Measurements from ENCODE around the gene MYRIP. TPM values are rescaled to one million over a fixed set of nuclear protein-coding genes. Genes with fewer than 3 reads are reported as not detected.

Gene MYRIP
- polyA plus RNA-seq, 1 experiment, result not detected

DNA sequence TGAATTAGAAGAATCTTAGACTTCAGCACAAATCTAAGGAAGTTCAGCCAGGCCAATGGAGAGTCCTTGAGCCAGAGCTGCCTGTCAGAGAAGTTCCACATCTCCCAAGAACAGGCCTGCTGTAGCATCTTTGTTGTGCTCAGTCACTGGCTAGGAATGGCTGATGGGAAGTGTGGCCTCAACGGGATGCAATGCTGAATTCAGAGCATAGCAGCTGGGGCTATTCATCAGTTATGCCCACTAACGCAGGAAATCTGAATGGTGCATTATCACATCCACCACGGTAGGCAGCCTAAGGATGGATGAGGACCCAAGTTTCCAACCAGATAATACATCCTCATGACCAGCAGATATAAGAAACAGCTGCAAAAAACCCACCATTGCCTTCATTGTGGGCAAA is 496.9 kb downstream of the MYRIP start:
- CTCF ChIA-PET, result interaction anchor here (1.3 to 4.4 kb wide), 5 partner anchors 12 to 859 kb away, joined by 5 to 67 read pairs (median 6); no protein-coding TSS in a partner anchor
- H3K4me3 ChIP-seq (ENCODE audit: low read depth, low read length), result no peak overlapping the region
- no peaks in the 10 kb centered on the region; the same call in 1 of the 2 replicates for H3K9me3 ChIP-seq (ENCODE audit: control insufficient read depth, insufficient read depth, low read length)
- H3K27me3 ChIP-seq (ENCODE audit: control insufficient read depth, insufficient read depth, low read length), result no peaks in the 10 kb centered on the region
- H3K27ac ChIP-seq (ENCODE audit: low read depth, low read length), result no peak overlapping the region
- TF ChIP-seq, protein P1, sequence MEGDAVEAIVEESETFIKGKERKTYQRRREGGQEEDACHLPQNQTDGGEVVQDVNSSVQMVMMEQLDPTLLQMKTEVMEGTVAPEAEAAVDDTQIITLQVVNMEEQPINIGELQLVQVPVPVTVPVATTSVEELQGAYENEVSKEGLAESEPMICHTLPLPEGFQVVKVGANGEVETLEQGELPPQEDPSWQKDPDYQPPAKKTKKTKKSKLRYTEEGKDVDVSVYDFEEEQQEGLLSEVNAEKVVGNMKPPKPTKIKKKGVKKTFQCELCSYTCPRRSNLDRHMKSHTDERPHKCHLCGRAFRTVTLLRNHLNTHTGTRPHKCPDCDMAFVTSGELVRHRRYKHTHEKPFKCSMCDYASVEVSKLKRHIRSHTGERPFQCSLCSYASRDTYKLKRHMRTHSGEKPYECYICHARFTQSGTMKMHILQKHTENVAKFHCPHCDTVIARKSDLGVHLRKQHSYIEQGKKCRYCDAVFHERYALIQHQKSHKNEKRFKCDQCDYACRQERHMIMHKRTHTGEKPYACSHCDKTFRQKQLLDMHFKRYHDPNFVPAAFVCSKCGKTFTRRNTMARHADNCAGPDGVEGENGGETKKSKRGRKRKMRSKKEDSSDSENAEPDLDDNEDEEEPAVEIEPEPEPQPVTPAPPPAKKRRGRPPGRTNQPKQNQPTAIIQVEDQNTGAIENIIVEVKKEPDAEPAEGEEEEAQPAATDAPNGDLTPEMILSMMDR (IDR thresholded peaks at IDR 0.05; ENCODE audit: low read depth, low read length), result no peak
- no peak for DNase-seq (ENCODE audit: low read depth, low spot score)
- POLR2A ChIA-PET, result no interaction called here

DNA sequence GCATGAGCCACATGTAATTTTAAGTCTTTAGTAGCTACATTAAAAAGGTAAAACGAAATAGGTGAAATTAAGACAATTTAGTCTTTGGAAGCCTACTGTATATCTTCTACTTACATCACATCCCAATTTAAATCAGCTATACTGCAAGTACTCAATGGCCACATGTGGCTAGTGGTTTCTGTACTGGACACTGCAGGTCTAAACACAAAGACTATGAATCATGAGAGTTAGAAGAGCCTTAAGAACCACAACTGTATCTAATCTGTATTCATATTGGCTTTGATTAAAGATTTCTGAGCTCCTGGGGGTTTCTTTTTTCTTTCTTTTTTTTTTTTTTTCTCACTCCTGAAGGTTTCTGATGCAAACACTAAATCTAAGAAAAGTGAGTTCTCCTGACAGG is 497.8 kb downstream of the MYRIP start:
- TF ChIP-seq, protein P1 (IDR thresholded peaks at IDR 0.05; ENCODE audit: low read depth, low read length), result no peak
- no peak overlapping the region for H3K4me3 ChIP-seq (ENCODE audit: low read depth, low read length)
- H3K27me3 ChIP-seq (ENCODE audit: control insufficient read depth, insufficient read depth, low read length), result no peaks in the 10 kb centered on the region
- CTCF ChIA-PET, result interaction anchor here (1.2 to 4.4 kb wide), 6 partner anchors 11 to 1884 kb away, joined by 3 to 67 read pairs (median 6); no protein-coding TSS in a partner anchor
- no peaks in the 10 kb centered on the region; the same call in 1 of the 2 replicates for H3K9me3 ChIP-seq (ENCODE audit: control insufficient read depth, insufficient read depth, low read length)
- no peak for DNase-seq (ENCODE audit: low read depth, low spot score)
- no peak overlapping the region for H3K27ac ChIP-seq (ENCODE audit: low read depth, low read length)
- POLR2A ChIA-PET, result no interaction called here

DNA sequence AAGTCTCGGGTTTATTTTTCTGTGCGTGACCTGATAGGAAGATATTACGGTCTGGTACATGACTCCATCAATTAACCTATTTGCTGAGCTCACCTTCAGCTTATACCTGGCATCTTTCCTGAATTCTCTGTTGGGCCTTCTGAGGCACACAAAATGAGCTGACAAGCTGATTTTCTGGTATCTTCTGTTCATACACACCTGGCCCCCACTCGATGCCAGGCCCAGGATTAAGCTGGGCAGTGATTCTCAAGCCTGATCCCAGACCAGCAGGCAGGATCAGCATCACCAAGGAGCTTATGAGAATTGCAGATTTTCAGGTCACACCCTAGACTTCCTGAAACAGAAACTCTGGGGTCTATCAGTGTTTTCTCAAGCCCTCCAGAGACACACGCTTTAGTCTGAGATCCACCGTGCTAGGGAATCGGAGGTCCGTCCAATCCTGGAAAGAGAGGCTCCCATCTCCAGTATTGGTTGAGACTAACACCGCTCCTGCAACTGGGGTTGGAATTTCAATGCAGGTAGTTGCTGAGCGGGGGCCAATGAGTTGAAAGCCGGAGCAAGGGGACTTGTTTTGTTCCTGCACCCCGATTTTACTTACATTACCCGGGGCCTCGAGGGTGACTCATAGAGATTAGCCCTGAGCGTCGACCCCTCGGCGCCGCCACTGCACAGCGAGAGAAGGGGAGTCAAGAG is 499.5 kb downstream of the MYRIP start:
- H3K4me3 ChIP-seq (ENCODE audit: low read depth, low read length), result peak overlapping the region; percentile 69
- CTCF ChIA-PET, result interaction anchor here (0.5 to 4.4 kb wide), 32 partner anchors 9 to 1892 kb away, joined by 3 to 67 read pairs (median 4); partner anchors contain the start of gene ZNF620
- H3K9me3 ChIP-seq (ENCODE audit: control insufficient read depth, insufficient read depth, low read length), result no peaks in the 10 kb centered on the region; the same call in 1 of the 2 replicates
- POLR2A ChIA-PET, result interaction anchor here (1.5 kb wide), 1 partner anchor 8 kb away, joined by 7 read pairs; no protein-coding TSS in a partner anchor
- no peaks in the 10 kb centered on the region for H3K27me3 ChIP-seq (ENCODE audit: control insufficient read depth, insufficient read depth, low read length)
- TF ChIP-seq, protein P1 (IDR thresholded peaks at IDR 0.05; ENCODE audit: low read depth, low read length), result no peak
- no peak overlapping the region for H3K27ac ChIP-seq (ENCODE audit: low read depth, low read length)
- DNase-seq (ENCODE audit: low read depth, low spot score), result no peak

DNA sequence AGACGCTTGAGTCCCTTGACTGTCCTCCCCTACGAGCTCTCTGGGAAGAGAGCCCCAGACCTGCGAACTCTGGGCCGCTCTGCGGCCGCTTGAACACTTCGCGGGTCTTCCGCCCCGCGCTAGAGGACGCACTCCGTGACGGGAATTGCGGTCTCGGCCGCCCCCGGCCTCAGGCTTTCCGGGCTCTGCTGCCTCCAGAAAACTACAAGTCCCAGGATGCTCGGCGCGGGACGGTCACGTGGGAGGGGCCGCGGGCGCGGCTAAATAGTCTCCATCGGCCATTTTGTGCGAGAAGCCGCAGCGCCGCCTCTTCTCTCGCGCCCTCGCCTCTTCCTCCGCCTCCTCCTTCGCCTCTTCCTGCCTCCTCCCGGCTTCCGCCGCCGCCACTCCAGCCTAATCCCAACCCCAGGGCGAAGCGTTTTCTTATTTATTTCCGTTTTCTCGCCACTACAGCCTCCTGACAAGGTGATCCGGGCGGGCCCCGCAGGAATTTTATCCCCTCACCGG is 500.1 kb downstream of the MYRIP start, which contains the start of gene EIF1B:
Gene EIF1B, plus strand, starts transcription at position 290 of the 507 bp plus-strand sequence. CDS start 235 bp downstream, outside the sequence.
- DNase-seq (ENCODE audit: low read depth, low spot score), result peak; percentile 93
- Histone ChIP-seq H3K27me3 (ENCODE audit: control insufficient read depth, insufficient read depth, low read length) (no peaks in the 10 kb centered on the region), H3K4me3 (ENCODE audit: low read depth, low read length) (peak within 1 kb of the TSS; percentile 84), H3K9me3 (ENCODE audit: control insufficient read depth, insufficient read depth, low read length) (no peaks in the 10 kb centered on the region; the same call in 1 of the 2 replicates), H3K27ac (ENCODE audit: low read depth, low read length) (peak within 1 kb of the TSS; percentile 92)
- POLR2A ChIA-PET, result interaction anchor here (1.5 kb wide), 1 partner anchor 9 kb away, joined by 7 read pairs; no protein-coding TSS in a partner anchor
- CTCF ChIA-PET, result interaction anchor here (0.5 to 4.4 kb wide), 30 partner anchors 8 to 1892 kb away, joined by 3 to 67 read pairs (median 4); partner anchors contain the start of gene ZNF620
- TF ChIP-seq, protein P1 (IDR thresholded peaks at IDR 0.05; ENCODE audit: low read depth, low read length), result peak; percentile 93

Small RNA genes within 50 kb of the gene (small RNA-seq; reads per million reads assigned to genes)
- gene RF00264 (ENCODE audit: insufficient read length, low read depth), result not detected
- gene RN7SL411P (ENCODE audit: insufficient read length, low read depth), result not detected
- not detected for gene RNU4-56P (ENCODE audit: insufficient read length, low read depth)
